Right lobe of liver (tissue), 6 donors: ENCODE results near the gene NOP9. TPM values are rescaled to one million over a fixed set of nuclear protein-coding genes. Genes with fewer than 3 reads are reported as not detected.

Source experiments
- ATAC-seq, 4 donors: fragments of 200-7000 bp; cut with Tn5 transposase; one replicate each; pipeline ENCODE4 v1.9.1; 2020; ENCODE audit warnings: mild to moderate bottlenecking in 4 of 4, moderate library complexity in 4 of 4
- DNase-seq, 3 donors: peaks; one replicate each; pipeline ENCODE4 v3.0.0-alpha.2; 2020
- H3K27ac ChIP-seq, 3 donors: fragments of 200-600 bp; one replicate each; pipeline ENCODE4 v1.8.0; 2022
- H3K27me3 ChIP-seq, 2 donors: fragments of 200-600 bp; one replicate each; pipeline ENCODE4 v1.8.0; 2022
- H3K36me3 ChIP-seq, 4 donors: fragments of 200-600 bp; sonication (generic) in 1 of 4; one replicate each; pipeline versions ENCODE4 v1.5.1 to v1.8.0; 2017 to 2022; ENCODE audit warnings: control low read depth in 1 of 4
- H3K4me1 ChIP-seq, 4 donors: fragments of 200-600 bp; sonication (generic) in 1 of 4; one replicate each; pipeline versions ENCODE4 v1.5.1 to v1.8.0; 2017 to 2022; ENCODE audit warnings: control low read depth in 1 of 4
- H3K4me3 ChIP-seq, 3 donors: fragments of 200-600 bp; one replicate each; pipeline ENCODE4 v1.8.0; 2022
- H3K9me3 ChIP-seq, 4 donors: fragments of 200-600 bp; sonication (generic) in 1 of 4; one replicate each; pipeline versions ENCODE4 v1.5.1 to v1.8.0; 2017 to 2022; ENCODE audit warnings: control low read depth in 1 of 4
- CTCF ChIP-seq, 4 donors: fragments of 200-600 bp in 3 of 4; fragments of 450-650 bp in 1 of 4; IDR thresholded peaks; one replicate each; pipeline versions ENCODE4 v1.5.1 to v1.8.0; 2016 to 2022; ENCODE audit warnings: antibody characterized with exemption in 4 of 4, mild to moderate bottlenecking in 2 of 4
- POLR2A ChIP-seq: fragments of 450-650 bp; IDR thresholded peaks from one replicate; pipeline ENCODE4 v1.6.1; 2017; ENCODE audit warnings: antibody characterized with exemption, mild to moderate bottlenecking
- WGBS: methylation state at CpG from one replicate; pipeline ENCODE4 v1.1.6; 2018; ENCODE audit warnings: low coverage, low lambda C conversion rate; ENCODE audit not compliant: insufficient coverage; ENCODE audit errors: missing lambda C conversion rate; 5-methylcytosine and 5-hydroxymethylcytosine counted together
- intact Hi-C, 2 donors: fragments of 100-400 bp; cut with DNase I; formaldehyde crosslinking; loops; one replicate each; pipeline versions ENCODE4 v1.11.2 to v1.14.1; 2022
- total RNA-seq, 6 experiments: library from RNA; depleted of rRNA in 2 of 6; stranded (reverse); fragments of >200 nt in 2 of 6; fragmentation: NEBNext Ultra II Directional in 3 of 6; extraction: Animal tissue kit (Norgen Biotek cat#: 25700) in 3 of 6; gene quantifications; one replicate each; pipeline versions ENCODE4 v1.1.0 to v1.2.4, GENCODE V29; 2016 to 2023
- donor health status: DM: no; HTN: yes; CAD: no.
- donor health status: DM: no; HTN: no; CAD: no.
- donor health status: DM: no; HTN: no; CAD: no.
- donor health status: DM: no; HTN: yes; CAD: no.
- donor health status: DM: no; HTN: yes; CAD: no.

NOP9 gene
- total RNA-seq, 6 experiments from 2014 or later: 8.2 to 15.3 (median 11.4) TPM

- Histone ChIP-seq H3K36me3 (no peaks in the 10 kb centered on the region), H3K9me3 (no peaks in the 10 kb centered on the region), H3K27ac (no peak overlapping the region), H3K27me3 (no peaks in the 10 kb centered on the region), H3K4me1 (peaks cover 0 to 18% (median 8%) of the 10 kb centered on the region in 4 donors), H3K4me3 (no peak overlapping the region)
- TF ChIP-seq CTCF (IDR thresholded peaks at IDR 0.05) (no peak), POLR2A (no peak)
- intact Hi-C loops: no loop called here
- 0% methylated on average over 1 of the region's 12 CpGs for WGBS
- no peak for ATAC-seq
- no peak for DNase-seq
Measured at GRCh38 chr14:24329073-24329663, 29.5 kb downstream of the NOP9 start.

GRCh38 chr14:24329736-24330135, 30.1 kb downstream of the NOP9 start:
- H3K36me3 ChIP-seq: no peaks in the 10 kb centered on the region
- TF ChIP-seq CTCF (IDR thresholded peaks at IDR 0.05) (no peak), POLR2A (no peak)
- intact Hi-C loops: loop anchor here (5.0 kb wide), 2 partner anchors 103 to 108 kb away; no protein-coding TSS in a partner anchor
- no peaks in the 10 kb centered on the region for H3K9me3 ChIP-seq
- no CpG with 5 or more reads among the region's 9 CpGs for WGBS
- H3K27ac ChIP-seq: no peak overlapping the region
- ATAC-seq (peak; percentile 3 to 12 (median 4)), DNase-seq (peak in 1 of 3 donors; percentile 56)
- H3K27me3 ChIP-seq: no peaks in the 10 kb centered on the region
- peaks cover 0 to 24% (median 8%) of the 10 kb centered on the region in 4 donors for H3K4me1 ChIP-seq
- H3K4me3 ChIP-seq: no peak overlapping the region

DNA sequence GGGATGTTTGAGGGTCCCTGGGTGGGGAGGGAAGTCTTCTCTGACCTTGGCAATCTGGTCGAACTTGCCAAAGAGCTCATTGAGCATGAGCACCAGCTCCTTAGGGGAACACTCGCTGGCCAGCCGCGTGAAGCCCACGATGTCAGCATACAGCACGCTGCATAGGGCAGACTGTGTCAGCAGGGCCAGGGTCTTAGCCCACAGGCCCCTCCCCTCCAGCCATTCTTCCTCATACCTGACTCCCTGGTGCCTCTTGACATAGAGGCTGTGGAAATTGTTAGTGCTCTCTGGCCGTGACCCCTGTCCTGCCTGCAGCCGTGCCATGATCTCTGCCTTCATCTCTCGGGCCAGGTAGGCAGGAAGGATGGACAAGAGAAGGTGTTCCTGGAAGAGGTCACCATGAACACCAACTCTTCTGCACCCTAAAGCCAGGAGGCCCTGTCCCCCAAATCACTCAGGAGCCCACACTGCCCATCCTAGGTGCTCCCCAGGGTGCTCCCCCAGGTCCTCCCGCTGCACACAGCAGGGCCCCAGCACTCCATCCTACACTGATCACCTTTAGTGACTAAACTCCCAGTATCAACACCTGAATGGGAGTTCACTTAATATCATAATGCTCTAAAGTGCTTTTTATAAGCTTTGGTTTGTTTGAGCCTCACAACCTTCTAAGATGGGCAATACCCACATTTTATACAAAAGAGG, 31.5 kb downstream of the NOP9 start:
- no peak overlapping the region for H3K27ac ChIP-seq
- WGBS: 100% methylated on average over 3 of the region's 10 CpGs

GRCh38 chr14:24331731-24332267, 32.1 kb downstream of the NOP9 start:
- no peak for ATAC-seq
- Histone ChIP-seq H3K4me1 (peaks cover 0 to 24% (median 8%) of the 10 kb centered on the region in 4 donors), H3K4me3 (no peak overlapping the region), H3K27ac (no peak overlapping the region), H3K9me3 (no peaks in the 10 kb centered on the region), H3K27me3 (no peaks in the 10 kb centered on the region), H3K36me3 (no peaks in the 10 kb centered on the region)
- intact Hi-C loops: loop anchor here (5.0 kb wide), 2 partner anchors 101 to 106 kb away; no protein-coding TSS in a partner anchor
- TF ChIP-seq CTCF (IDR thresholded peaks at IDR 0.05): no peak
- no peak for TF ChIP-seq POLR2A
- DNase-seq: peak in 1 of 3 donors; percentile 23
- WGBS: 47% methylated on average over 11 of the region's 26 CpGs

More for the DNA sequence above, 31.5 kb downstream of the NOP9 start:
- intact Hi-C loops: loop anchor here (5.0 kb wide), 2 partner anchors 101 to 106 kb away; no protein-coding TSS in a partner anchor
- H3K4me3 ChIP-seq: no peak overlapping the region
- TF ChIP-seq POLR2A: no peak
- TF ChIP-seq CTCF (IDR thresholded peaks at IDR 0.05): no peak
- H3K9me3 ChIP-seq: no peaks in the 10 kb centered on the region
- no peaks in the 10 kb centered on the region for H3K27me3 ChIP-seq
- DNase-seq (peak in 1 of 3 donors; percentile 20), ATAC-seq (no peak)
- H3K36me3 ChIP-seq: no peaks in the 10 kb centered on the region
- H3K4me1 ChIP-seq: peaks cover 0 to 24% (median 8%) of the 10 kb centered on the region in 4 donors
